NOMO-1 treated with dmso at 0.1 percent for 144 hours (cell line): ENCODE measurements around the gene BDKRB2.

Experiments
- DNase-seq: peaks from one replicate; lab custom pipeline; 2025; ENCODE audit not compliant: unreplicated experiment; lab: John Stamatoyannopoulos, UW

BDKRB2 gene

DNA sequence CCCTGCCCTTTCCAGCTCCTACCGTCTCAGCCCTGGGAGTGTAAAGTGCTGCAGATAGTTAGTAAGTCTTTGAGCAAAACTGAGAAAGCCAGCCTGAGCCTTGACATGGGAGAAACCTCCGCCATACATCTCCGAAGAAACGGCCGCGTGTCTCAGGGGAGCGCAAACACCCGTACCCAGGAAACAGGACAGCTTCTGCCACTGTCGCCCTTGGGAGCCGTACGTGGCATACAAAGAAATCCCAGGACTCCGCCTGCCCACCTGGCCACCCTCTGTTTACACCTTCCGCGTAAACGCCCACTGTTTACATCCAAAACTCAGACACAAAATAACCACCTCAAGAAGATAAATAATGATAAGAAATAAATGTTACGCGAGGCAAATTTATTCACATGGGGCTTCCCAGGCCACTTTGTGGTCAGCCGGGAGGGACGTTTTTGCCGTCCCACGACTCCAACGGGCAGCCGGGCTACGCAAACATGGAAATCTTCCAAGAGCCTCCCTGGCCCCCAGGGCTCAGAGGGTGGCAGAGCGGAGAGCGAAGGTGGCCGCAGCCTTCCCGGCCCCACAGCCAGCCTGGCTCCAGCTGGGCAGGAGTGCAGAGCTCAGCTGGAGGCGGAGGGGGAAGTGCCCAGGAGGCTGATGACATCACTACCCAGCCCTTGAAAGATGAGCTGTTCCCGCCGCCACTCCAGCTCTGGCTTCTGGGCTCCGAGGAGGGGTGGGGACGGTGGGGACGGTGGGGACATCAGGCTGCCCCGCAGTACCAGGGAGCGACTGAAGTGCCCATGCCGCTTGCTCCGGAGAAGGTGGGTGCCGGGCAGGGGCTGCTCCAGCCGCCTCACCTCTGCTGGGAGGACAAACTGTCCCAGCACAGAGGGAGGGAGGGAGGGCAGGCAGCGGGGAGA, at the start of gene BDKRB2:
Gene BDKRB2, plus strand, starts transcription at position 689 of the 908 bp plus-strand sequence. CDS start 32,269 bp downstream, outside the sequence.
- peak; percentile 53 for DNase-seq

DNA sequence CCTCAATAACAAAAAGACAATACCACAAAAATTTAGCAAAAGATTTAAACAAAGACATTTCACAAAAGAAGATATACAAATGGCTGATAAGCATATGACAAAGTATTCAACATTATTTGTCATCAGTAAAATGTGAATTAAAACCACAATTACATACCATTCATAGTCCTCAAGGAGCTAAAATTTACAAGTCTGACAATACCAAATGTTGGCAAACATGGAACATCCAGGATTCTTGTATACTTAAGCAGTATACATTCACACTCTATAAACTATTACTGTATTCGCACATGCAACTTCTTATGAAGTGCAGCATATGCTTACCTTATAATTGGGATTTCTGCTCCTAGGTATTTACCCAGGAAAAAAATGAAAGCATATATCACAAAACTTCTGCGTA, 49.7 kb upstream of the BDKRB2 start:
- DNase-seq, result no peak

- DNase-seq, result no peak
Measured at GRCh38 chr14:96156804-96157760, 47.6 kb upstream of the BDKRB2 start.

- no peak for DNase-seq
Measured at GRCh38 chr14:96158735-96159134, 45.9 kb upstream of the BDKRB2 start.

DNA sequence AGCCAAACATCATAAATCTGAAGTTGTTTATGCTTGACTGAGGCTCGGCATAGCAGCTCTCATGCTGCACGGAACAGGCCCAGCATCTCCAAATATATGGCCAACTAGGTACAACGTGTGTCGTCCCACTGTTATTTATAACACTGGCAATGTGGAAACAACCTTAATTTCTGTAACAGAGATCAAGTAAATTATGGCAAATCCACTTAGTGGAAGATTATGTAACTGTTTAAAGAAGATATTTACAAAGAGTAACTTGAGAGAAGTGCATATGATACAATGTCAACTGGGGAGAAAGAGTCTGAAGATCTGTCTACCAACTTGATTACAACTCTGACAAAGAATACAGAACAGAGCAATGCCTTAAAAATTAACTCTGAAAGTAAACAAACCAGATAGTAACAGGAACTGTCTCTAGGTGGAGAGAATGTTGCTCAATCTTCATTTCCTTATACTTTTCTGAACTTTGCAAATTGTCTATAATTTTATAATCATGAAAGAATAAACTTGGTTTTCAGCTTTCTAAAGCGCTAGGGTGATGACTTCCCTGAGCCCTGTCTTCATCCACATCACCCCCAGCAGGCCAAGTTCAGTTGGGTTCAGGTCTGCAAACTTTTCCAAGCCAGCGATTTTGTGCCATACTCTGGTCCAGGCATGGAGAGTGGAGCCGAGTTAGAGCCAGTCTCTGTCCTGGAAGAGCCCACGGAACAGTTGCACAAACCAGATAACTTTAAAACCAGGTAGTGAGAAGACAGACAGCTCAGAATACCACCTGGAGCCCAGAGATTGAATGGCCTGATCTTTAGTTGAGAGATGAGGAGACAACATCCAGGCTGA, 44.3 kb upstream of the BDKRB2 start:
- no peak for DNase-seq

DNA sequence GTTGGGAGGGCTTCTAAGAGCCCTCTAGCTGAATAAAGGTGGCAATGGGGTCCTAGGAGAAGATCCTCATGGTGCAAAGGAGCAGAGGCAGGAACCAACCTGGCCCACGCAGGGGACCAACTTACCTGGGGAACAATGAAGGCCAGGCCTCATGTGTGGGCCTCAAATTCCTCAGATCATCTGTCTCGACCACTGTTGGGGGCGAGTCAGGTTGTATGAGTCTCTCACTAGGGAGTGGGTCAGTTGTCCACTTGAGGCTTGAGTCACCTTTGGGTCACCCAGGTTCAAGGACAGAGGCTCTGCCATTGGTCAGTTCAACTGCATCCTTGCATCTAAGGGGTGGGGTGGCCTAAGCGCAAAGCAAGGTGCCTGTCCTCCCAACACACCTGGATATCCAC, 43.7 kb upstream of the BDKRB2 start:
- no peak for DNase-seq

GRCh38 chr14:96161636-96162035, 43.0 kb upstream of the BDKRB2 start:
- no peak for DNase-seq

- DNase-seq, result no peak
Measured at GRCh38 chr14:96162265-96162664, 42.4 kb upstream of the BDKRB2 start.

- no peak for DNase-seq
Measured at GRCh38 chr14:96162741-96163140, 41.9 kb upstream of the BDKRB2 start.

GRCh38 chr14:96164861-96165490, 39.7 kb upstream of the BDKRB2 start:
- no peak for DNase-seq

- no peak for DNase-seq
Measured at GRCh38 chr14:96165493-96166436, 38.9 kb upstream of the BDKRB2 start.

DNA sequence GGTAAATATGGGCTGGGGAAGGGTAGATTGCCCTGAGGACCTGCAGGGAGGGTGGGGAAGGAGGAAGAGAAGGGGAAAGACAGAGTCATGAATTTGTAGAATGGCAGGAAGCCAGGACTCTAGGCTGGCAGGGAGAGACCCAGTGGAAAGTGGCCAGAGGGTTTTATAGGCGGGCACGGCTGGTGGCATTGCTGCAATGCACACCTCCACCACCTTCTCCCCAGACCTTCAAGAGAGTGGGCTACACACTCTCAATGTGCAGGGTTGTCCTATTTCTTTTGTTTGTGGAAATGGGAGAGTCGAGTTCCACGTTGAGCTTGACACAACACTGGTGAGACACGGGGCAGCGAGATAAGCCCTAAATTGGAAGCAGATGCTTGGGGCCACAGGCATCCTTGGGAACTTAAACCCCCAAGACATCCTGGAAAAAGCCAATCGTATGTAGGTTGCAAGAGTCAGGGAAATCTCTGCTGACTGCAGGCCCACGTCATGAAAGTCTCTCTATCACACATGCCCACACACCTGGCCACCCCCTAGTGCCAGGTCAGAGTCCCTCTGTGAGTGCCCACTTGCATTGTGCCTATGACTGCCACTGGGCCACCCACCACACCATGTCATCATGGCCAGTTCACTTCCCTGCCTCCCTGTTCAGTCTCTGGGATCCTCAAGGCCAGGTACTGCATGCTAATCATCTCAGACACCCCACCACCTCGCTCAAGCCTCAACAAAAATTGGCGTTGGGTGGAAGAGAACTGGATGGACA, 38.0 kb upstream of the BDKRB2 start:
- no peak for DNase-seq

GRCh38 chr14:96167224-96168148, 37.2 kb upstream of the BDKRB2 start:
- no peak for DNase-seq

DNA sequence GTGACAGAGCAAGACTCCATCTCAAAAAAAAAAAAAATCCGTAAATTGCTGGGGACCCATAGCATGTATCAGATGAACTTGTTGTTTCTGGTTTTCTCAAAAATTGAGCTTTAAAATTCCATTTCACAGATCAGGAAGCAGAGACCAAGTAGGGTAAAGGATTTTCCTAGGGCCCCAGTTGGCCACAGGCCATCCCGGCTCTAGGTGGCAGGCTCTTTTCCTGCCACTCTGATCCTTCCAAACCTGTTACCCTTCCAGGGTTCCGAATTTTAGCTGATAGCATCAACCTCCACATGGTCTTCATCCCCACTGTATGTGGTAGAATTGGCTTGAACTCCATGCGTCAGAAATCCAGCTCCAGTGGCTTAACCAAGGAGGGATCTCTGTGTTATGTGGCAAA, 36.1 kb upstream of the BDKRB2 start:
- DNase-seq, result no peak

GRCh38 chr14:96170961-96171592, 33.6 kb upstream of the BDKRB2 start:
- no peak for DNase-seq

DNA sequence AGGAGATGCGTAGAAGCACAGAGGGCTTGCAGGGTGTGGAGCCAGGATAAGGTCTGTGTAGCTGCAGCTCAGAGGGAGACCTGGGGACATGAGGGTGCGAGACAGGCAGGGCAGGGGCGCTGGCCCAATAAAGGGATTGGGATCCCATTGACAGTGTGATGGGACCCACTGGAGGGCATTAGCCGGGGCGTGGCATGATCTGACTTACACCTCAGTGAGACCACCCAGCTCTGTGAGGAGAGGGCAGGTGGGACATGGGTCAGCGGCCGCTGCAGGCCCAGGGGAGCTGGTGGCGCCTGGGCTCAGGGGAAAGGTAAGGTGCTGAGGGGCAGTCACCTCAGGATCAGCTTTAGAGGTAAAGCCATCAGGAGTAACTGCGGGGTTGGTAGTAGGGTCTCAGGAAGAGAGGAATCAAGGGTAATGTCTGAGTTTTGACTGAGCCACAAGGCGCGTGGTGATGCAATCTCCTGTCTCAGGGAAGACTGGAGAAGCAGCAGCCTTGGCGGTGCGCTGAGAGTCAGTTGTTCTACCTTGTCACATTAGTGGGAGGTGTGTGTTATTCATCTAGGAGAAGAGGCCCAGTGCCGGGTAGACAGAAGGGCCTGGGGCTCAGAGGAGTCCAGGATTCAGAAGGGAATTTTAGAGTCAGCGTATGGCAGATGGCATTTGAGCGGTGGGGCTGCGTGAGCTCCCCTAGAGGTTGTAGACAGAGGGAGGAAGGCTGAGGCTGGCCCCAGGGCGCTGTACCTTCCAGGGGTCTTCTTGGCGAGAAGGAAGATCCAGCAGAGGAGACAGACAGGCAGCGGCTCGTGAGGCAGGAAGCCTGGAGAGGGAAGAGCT, 30.8 kb upstream of the BDKRB2 start:
- DNase-seq, result no peak
